Thymus (tissue), 11 donors: ENCODE results near the gene ZNF41. TPM values are rescaled to one million over a fixed set of nuclear protein-coding genes. Genes with fewer than 3 reads are reported as not detected.
"Not testable (repeated sequence)": the region's sequence is repeated elsewhere in the genome, so short reads cannot be mapped to it uniquely, and the experiment has no call there.

Experiments used
- DNase-seq, 9 donors: peaks; one replicate each; pipeline ENCODE4 v3.0.0-alpha.2; 2013; ENCODE audit warnings: low spot score in 9 of 9, low read depth in 6 of 9, missing footprints in 1 of 9
- H3K27ac ChIP-seq, 2 donors: one replicate each; pipeline ENCODE4 v1.5.1; 2013; ENCODE audit warnings: control low read depth in 1 of 2, low read depth in 1 of 2, low read length in 1 of 2, mild to moderate bottlenecking in 1 of 2, moderate library complexity in 1 of 2
- H3K27me3 ChIP-seq, 2 donors: one replicate each; pipeline ENCODE4 v1.5.1; 2013; ENCODE audit warnings: low read length in 1 of 2; ENCODE audit not compliant: control insufficient read depth in 2 of 2, insufficient read depth in 1 of 2
- H3K36me3 ChIP-seq, 2 donors: one replicate each; pipeline ENCODE4 v1.5.1; 2013; ENCODE audit warnings: low read length in 1 of 2, mild to moderate bottlenecking in 1 of 2, moderate library complexity in 1 of 2; ENCODE audit not compliant: control insufficient read depth in 2 of 2, insufficient read depth in 2 of 2
- H3K4me1 ChIP-seq, 2 donors: one replicate each; pipeline ENCODE4 v1.5.1; 2013; ENCODE audit warnings: low read length in 2 of 2; ENCODE audit not compliant: control insufficient read depth in 2 of 2, insufficient read depth in 2 of 2
- H3K4me3 ChIP-seq, 2 donors: one replicate each; pipeline ENCODE4 v1.5.1; 2013; ENCODE audit warnings: low read length in 2 of 2, control low read depth in 1 of 2, mild to moderate bottlenecking in 1 of 2
- H3K9me3 ChIP-seq, 2 donors: one replicate each; pipeline ENCODE4 v1.5.1; 2013; ENCODE audit warnings: low read length in 1 of 2, mild to moderate bottlenecking in 1 of 2; ENCODE audit not compliant: control insufficient read depth in 2 of 2, insufficient read depth in 1 of 2
- WGBS: extraction: QIAGEN DNeasy Blood & Tissue Kit; methylation state at CpG from one replicate; pipeline ENCODE4 v1.1.7; 2013; 5-methylcytosine and 5-hydroxymethylcytosine counted together
- polyA plus RNA-seq: library from polyadenylated mRNA; stranded (reverse); fragments of 200-250 nt; gene quantifications from one replicate; pipeline ENCODE4 v1.2.3, GENCODE V29; 2013
- total RNA-seq: library from RNA; stranded (reverse); fragments of 120-200 nt; gene quantifications from one replicate; pipeline ENCODE4 v1.2.4, GENCODE V29; 2013
- donor health status: healthy.

The ZNF41 gene
- total and polyA plus RNA-seq, 2 donors: 4.6 to 9.3 TPM

- DNase-seq: peak in 2 of 9 donors; percentile 11 to 25
- H3K27me3 ChIP-seq, H3K4me1 ChIP-seq, H3K36me3 ChIP-seq, H3K9me3 ChIP-seq, H3K27ac ChIP-seq: not testable (repeated sequence)
- 2% methylated on average over 33 of the region's 70 CpGs for WGBS
- peak overlapping the region; percentile 41 to 49 for H3K4me3 ChIP-seq
These were observed 30.3 kb upstream of the ZNF41 start for GRCh38 chrX:47513034-47513965.

- not testable (repeated sequence) for H3K27me3 ChIP-seq, H3K4me3 ChIP-seq, H3K27ac ChIP-seq, H3K36me3 ChIP-seq, DNase-seq, H3K9me3 ChIP-seq, H3K4me1 ChIP-seq
- 35% methylated on average over 5 of the region's 6 CpGs for WGBS
These were observed 29.4 kb upstream of the ZNF41 start for GRCh38 chrX:47512383-47512782.

GRCh38 chrX:47507153-47507867, 24.3 kb upstream of the ZNF41 start:
- H3K9me3 ChIP-seq: no peaks in the 10 kb centered on the region
- H3K36me3 ChIP-seq: no peaks in the 10 kb centered on the region
- no peaks in the 10 kb centered on the region for H3K4me1 ChIP-seq
- DNase-seq: no peak
- WGBS: 49% methylated on average over 2 of the region's 2 CpGs
- no peak overlapping the region for H3K4me3 ChIP-seq
- no peaks in the 10 kb centered on the region for H3K27me3 ChIP-seq
- no peak overlapping the region for H3K27ac ChIP-seq

GRCh38 chrX:47503151-47503550, 20.1 kb upstream of the ZNF41 start:
- 96% methylated on average over 5 of the region's 5 CpGs for WGBS
- Histone ChIP-seq H3K36me3 (no peaks in the 10 kb centered on the region), H3K27ac (no peak overlapping the region), H3K4me1 (peaks cover 0 to 2% of the 10 kb centered on the region in 2 donors), H3K9me3 (no peaks in the 10 kb centered on the region), H3K27me3 (no peaks in the 10 kb centered on the region), H3K4me3 (no peak overlapping the region)
- DNase-seq: no peak

- H3K4me3 ChIP-seq: no peak overlapping the region
- H3K9me3 ChIP-seq: no peaks in the 10 kb centered on the region
- no peaks in the 10 kb centered on the region for H3K27me3 ChIP-seq
- no peak for DNase-seq
- WGBS: 95% methylated on average over 7 of the region's 7 CpGs
- H3K27ac ChIP-seq: no peak overlapping the region
- no peaks in the 10 kb centered on the region for H3K36me3 ChIP-seq
- peaks cover 0 to 2% of the 10 kb centered on the region in 2 donors for H3K4me1 ChIP-seq
These were observed 19.5 kb upstream of the ZNF41 start for GRCh38 chrX:47502316-47503125.

- Histone ChIP-seq H3K4me3 (no peak overlapping the region), H3K27ac (peak overlapping the region in 1 of 2 donors; percentile 60), H3K9me3 (no peaks in the 10 kb centered on the region), H3K36me3 (no peaks in the 10 kb centered on the region), H3K4me1 (peaks cover 0 to 2% of the 10 kb centered on the region in 2 donors), H3K27me3 (no peaks in the 10 kb centered on the region)
- 80% methylated on average over 7 of the region's 7 CpGs for WGBS
- no peak for DNase-seq
These were observed 18.4 kb upstream of the ZNF41 start for GRCh38 chrX:47501226-47502074.

- WGBS: 94% methylated on average over 5 of the region's 5 CpGs
- no peak for DNase-seq
- H3K4me1 ChIP-seq: peaks cover 0 to 2% of the 10 kb centered on the region in 2 donors
- H3K27ac ChIP-seq: peak overlapping the region in 1 of 2 donors; percentile 31
- H3K36me3 ChIP-seq: no peaks in the 10 kb centered on the region
- H3K9me3 ChIP-seq: no peaks in the 10 kb centered on the region
- no peaks in the 10 kb centered on the region for H3K27me3 ChIP-seq
- H3K4me3 ChIP-seq: no peak overlapping the region
These were observed 17.5 kb upstream of the ZNF41 start for GRCh38 chrX:47500554-47500953.

- Histone ChIP-seq H3K9me3 (no peaks in the 10 kb centered on the region), H3K36me3 (no peaks in the 10 kb centered on the region), H3K4me3 (no peak overlapping the region), H3K4me1 (peaks cover 0 to 2% of the 10 kb centered on the region in 2 donors), H3K27me3 (no peaks in the 10 kb centered on the region), H3K27ac (no peak overlapping the region)
- WGBS: 94% methylated on average over 3 of the region's 3 CpGs
- DNase-seq: no peak
These were observed 16.3 kb upstream of the ZNF41 start for GRCh38 chrX:47499293-47499692.
